Measurements from ENCODE around the gene PRM1.

Gene PRM1

GRCh38 chr16:11232852-11233726 lies 48.0 kb downstream of the PRM1 start:
- no peak for DNase-seq

- no peak for DNase-seq
Measured at GRCh38 chr16:11232302-11232851, 48.8 kb downstream of the PRM1 start.

- no peak for DNase-seq
Measured at GRCh38 chr16:11231367-11231970, 49.7 kb downstream of the PRM1 start.

Data from NCI-H2029 treated with DMSO at 0.1 percent for 48 hours (cell line).